H1 (cell line): ENCODE data around the gene NR3C1.

Experiments
- POLR2A ChIP-seq, 2 experiments: IDR thresholded peaks; 1 replicate in 1 of 2; 2 replicates in 1 of 2; pipeline ENCODE4 v1.6.1; 2011; ENCODE audit warnings: low read depth in 2 of 2, low read length in 2 of 2, mild to moderate bottlenecking in 2 of 2; ENCODE audit errors: control extremely low read depth in 1 of 2
- YY1 ChIP-seq: IDR thresholded peaks from 2 replicates; pipeline ENCODE4 v1.6.1; 2011; ENCODE audit warnings: low read depth, mild to moderate bottlenecking, low read length
- TF ChIP-seq, protein P1 (sequence below), 3 experiments: IDR thresholded peaks; 1 replicate in 2 of 3; 2 replicates in 1 of 3; pipeline versions ENCODE4 v1.5.1 to v1.6.1; 2011; ENCODE audit warnings: low read length in 3 of 3, mild to moderate bottlenecking in 3 of 3, inconsistent platforms in 2 of 3, low read depth in 1 of 3, moderate library complexity in 1 of 3; ENCODE audit not compliant: insufficient read depth in 1 of 3; ENCODE audit errors: control extremely low read depth in 1 of 3

DNA sequence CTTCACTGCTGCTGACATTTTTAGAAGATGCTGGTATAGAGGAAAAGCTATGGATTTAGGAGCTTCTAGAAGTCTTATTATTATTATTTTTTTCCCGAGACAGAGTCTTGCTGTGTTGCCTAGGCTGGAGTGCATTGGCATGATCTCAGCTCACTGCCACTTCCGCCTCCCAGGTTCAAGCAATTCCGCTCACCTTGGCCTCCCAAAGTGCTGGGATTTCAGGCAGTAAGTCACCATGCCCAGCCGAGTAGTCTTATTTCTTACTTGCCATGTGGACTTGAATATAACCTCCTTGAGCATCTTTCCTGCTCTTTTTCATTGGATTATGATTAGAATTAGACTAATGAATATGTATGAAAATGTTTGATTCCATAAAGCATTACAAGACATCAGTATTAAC lies 119.5 kb downstream of the NR3C1 start:
- no peak for TF ChIP-seq POLR2A (IDR thresholded peaks at IDR 0.05; ENCODE audit: control extremely low read depth in 1 of 2, low read depth in 2 of 2, low read length in 2 of 2)
- TF ChIP-seq, protein P1, sequence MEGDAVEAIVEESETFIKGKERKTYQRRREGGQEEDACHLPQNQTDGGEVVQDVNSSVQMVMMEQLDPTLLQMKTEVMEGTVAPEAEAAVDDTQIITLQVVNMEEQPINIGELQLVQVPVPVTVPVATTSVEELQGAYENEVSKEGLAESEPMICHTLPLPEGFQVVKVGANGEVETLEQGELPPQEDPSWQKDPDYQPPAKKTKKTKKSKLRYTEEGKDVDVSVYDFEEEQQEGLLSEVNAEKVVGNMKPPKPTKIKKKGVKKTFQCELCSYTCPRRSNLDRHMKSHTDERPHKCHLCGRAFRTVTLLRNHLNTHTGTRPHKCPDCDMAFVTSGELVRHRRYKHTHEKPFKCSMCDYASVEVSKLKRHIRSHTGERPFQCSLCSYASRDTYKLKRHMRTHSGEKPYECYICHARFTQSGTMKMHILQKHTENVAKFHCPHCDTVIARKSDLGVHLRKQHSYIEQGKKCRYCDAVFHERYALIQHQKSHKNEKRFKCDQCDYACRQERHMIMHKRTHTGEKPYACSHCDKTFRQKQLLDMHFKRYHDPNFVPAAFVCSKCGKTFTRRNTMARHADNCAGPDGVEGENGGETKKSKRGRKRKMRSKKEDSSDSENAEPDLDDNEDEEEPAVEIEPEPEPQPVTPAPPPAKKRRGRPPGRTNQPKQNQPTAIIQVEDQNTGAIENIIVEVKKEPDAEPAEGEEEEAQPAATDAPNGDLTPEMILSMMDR (IDR thresholded peaks at IDR 0.05; ENCODE audit: control extremely low read depth in 1 of 3, insufficient read depth in 1 of 3, low read depth in 1 of 3, low read length in 3 of 3), result no peak
- TF ChIP-seq YY1, result no peak
